GM23248 (cell line): Measurements from ENCODE around the gene FAM241A. TPM values are rescaled to one million over a fixed set of nuclear protein-coding genes. Genes with fewer than 3 reads are reported as not detected.

Experiments used
- DNase-seq: peaks from one replicate; pipeline ENCODE4 v3.0.0-alpha.2; 2015
- H2AFZ ChIP-seq: fragments of 200-600 bp; sonication (generic); 2 replicates; pipeline ENCODE4 v1.6.1; 2016; ENCODE audit warnings: antibody characterized with exemption
- H3F3A ChIP-seq: fragments of 200-600 bp; sonication (generic); 2 replicates; pipeline ENCODE4 v1.6.1; 2016; ENCODE audit warnings: mild to moderate bottlenecking, antibody characterized with exemption, mixed run types; ENCODE audit not compliant: insufficient read depth
- H3K27ac ChIP-seq: fragments of 200-600 bp; sonication (generic); 2 replicates; pipeline ENCODE4 v1.5.1; 2016; ENCODE audit warnings: mild to moderate bottlenecking
- H3K27me3 ChIP-seq: fragments of 200-600 bp; sonication (generic); replicated peaks from 2 replicates; pipeline ENCODE4 v1.6.1; 2016; ENCODE audit warnings: mild to moderate bottlenecking; ENCODE audit not compliant: insufficient read depth
- H3K36me3 ChIP-seq: fragments of 200-600 bp; sonication (generic); 2 replicates; pipeline ENCODE4 v1.6.1; 2016; ENCODE audit warnings: low read depth, mild to moderate bottlenecking
- H3K4me1 ChIP-seq: fragments of 200-600 bp; sonication (generic); 2 replicates; pipeline ENCODE4 v1.6.1; 2016; ENCODE audit warnings: mild to moderate bottlenecking; ENCODE audit not compliant: insufficient read depth
- H3K4me2 ChIP-seq: fragments of 200-600 bp; sonication (generic); one replicate; pipeline ENCODE4 v1.6.1; 2016; ENCODE audit warnings: mild to moderate bottlenecking; ENCODE audit not compliant: unreplicated experiment
- H3K4me3 ChIP-seq: fragments of 200-600 bp; sonication (generic); 2 replicates; pipeline ENCODE4 v1.5.1; 2016; ENCODE audit warnings: mild to moderate bottlenecking
- H3K79me2 ChIP-seq: fragments of 200-600 bp; sonication (generic); 2 replicates; pipeline ENCODE4 v1.6.1; 2016; ENCODE audit warnings: mild to moderate bottlenecking; ENCODE audit not compliant: insufficient read depth
- H3K9ac ChIP-seq: fragments of 200-600 bp; sonication (generic); 2 replicates; pipeline ENCODE4 v1.6.1; 2016; ENCODE audit warnings: mild to moderate bottlenecking
- H3K9me2 ChIP-seq: fragments of 200-600 bp; sonication (generic); 2 replicates; pipeline ENCODE4 v1.6.1; 2016; ENCODE audit warnings: mixed run types, mild to moderate bottlenecking, moderate library complexity; ENCODE audit not compliant: insufficient read depth
- H3K9me3 ChIP-seq: fragments of 200-600 bp; sonication (generic); one replicate; pipeline ENCODE4 v1.6.1; 2017; ENCODE audit warnings: low read depth
- H4K20me1 ChIP-seq: fragments of 200-600 bp; sonication (generic); 2 replicates; pipeline ENCODE4 v1.6.0; 2016; ENCODE audit not compliant: insufficient read depth
- EZH2 ChIP-seq: fragments of 200-600 bp; sonication (generic); IDR thresholded peaks from 2 replicates; pipeline ENCODE4 v1.6.1; 2018; ENCODE audit warnings: antibody characterized with exemption, mild to moderate bottlenecking; ENCODE audit not compliant: insufficient read depth, poor library complexity, severe bottlenecking
- EZH2phosphoT487 ChIP-seq: fragments of 200-600 bp; sonication (generic); IDR thresholded peaks from 2 replicates; pipeline ENCODE4 v1.6.1; 2018; ENCODE audit warnings: antibody characterized with exemption, moderate library complexity, mild to moderate bottlenecking, low read depth; ENCODE audit not compliant: insufficient read depth
- WGBS, 2 experiments: methylation state at CpG; one replicate each; pipeline ENCODE4 v1.1.6; 2015 to 2017; ENCODE audit warnings: low lambda C conversion rate in 2 of 2, low coverage in 1 of 2; ENCODE audit errors: missing lambda C conversion rate in 2 of 2; 5-methylcytosine and 5-hydroxymethylcytosine counted together
- in situ Hi-C: fragments of 300-500 bp; cut with MboI; formaldehyde crosslinking; loops from 2 replicates; pipeline ENCODE4 v1.15.0; 2020
- polyA plus RNA-seq: library from polyadenylated mRNA; unstranded; fragments of >200 nt; fragmentation: Nextera tagmentation; extraction: Ambion mirVana; gene quantifications from 2 replicates; pipeline ENCODE4 v1.2.1, GENCODE V29; 2016
- total RNA-seq: library from RNA; depleted of rRNA; stranded (reverse); fragments of >200 nt; shearing (Covaris generic); gene quantifications from 2 replicates; pipeline ENCODE4 v1.2.3, GENCODE V29; 2014

FAM241A gene
- total and polyA plus RNA-seq, 2 experiments from 2014 or later: 5.2 to 6.2 TPM

GRCh38 chr4:112140536-112140935 lies 4.7 kb upstream of the FAM241A start:
- Histone ChIP-seq H4K20me1 (no peaks in the 10 kb centered on the region), H3K9me2 (no peaks in the 10 kb centered on the region), H3K9ac (no peak overlapping the region), H3K4me3 (no peak overlapping the region), H3K36me3 (no peaks in the 10 kb centered on the region), H3K9me3 (no peaks in the 10 kb centered on the region), H2AFZ (peak overlapping the region; percentile 73; the same call in 1 of the 2 replicates), H3K4me2 (no peak overlapping the region), H3K27me3 (no peaks in the 10 kb centered on the region), H3F3A (no peaks in the 10 kb centered on the region), H3K4me1 (no peaks in the 10 kb centered on the region), H3K27ac (no peak overlapping the region), H3K79me2 (no peaks in the 10 kb centered on the region)
- WGBS, 2 experiments: 57 to 61% methylated on average over 2 of the region's 2 CpGs
- no peak for DNase-seq
- in situ Hi-C loops: no loop called here
- TF ChIP-seq EZH2 (no peak), EZH2phosphoT487 (no peak)

- Histone ChIP-seq H3K79me2 (peaks cover 3% of the 10 kb centered on the region), H3K4me1 (peaks cover 3% of the 10 kb centered on the region), H3F3A (no peaks in the 10 kb centered on the region), H3K9ac (no peak overlapping the region), H3K27me3 (no peaks in the 10 kb centered on the region), H3K9me2 (no peaks in the 10 kb centered on the region), H2AFZ (peak overlapping the region; percentile 73), H3K4me2 (no peak overlapping the region), H3K4me3 (no peak overlapping the region), H3K9me3 (no peaks in the 10 kb centered on the region), H3K27ac (no peak overlapping the region), H4K20me1 (no peaks in the 10 kb centered on the region), H3K36me3 (no peaks in the 10 kb centered on the region)
- in situ Hi-C loops: no loop called here
- DNase-seq: no peak
- 69% methylated on average over 6 of the region's 6 CpGs for WGBS, 2 experiments
- TF ChIP-seq EZH2phosphoT487: no peak
- TF ChIP-seq EZH2: no peak
Observed at GRCh38 chr4:112141366-112142138, 3.7 kb upstream of the FAM241A start.

- Histone ChIP-seq H3K4me2 (no peak overlapping the region), H3K9me2 (no peaks in the 10 kb centered on the region), H2AFZ (no peak overlapping the region), H3K79me2 (peaks cover 10% of the 10 kb centered on the region), H3F3A (0 out of 2 replicates have a peak, but pooled peaks cover under 1% of the 10 kb centered on the region), H3K9ac (no peak overlapping the region), H3K4me3 (no peak overlapping the region), H4K20me1 (no peaks in the 10 kb centered on the region), H3K27ac (no peak overlapping the region), H3K27me3 (no peaks in the 10 kb centered on the region), H3K36me3 (no peaks in the 10 kb centered on the region), H3K9me3 (no peaks in the 10 kb centered on the region), H3K4me1 (peaks cover 9% of the 10 kb centered on the region)
- TF ChIP-seq EZH2: no peak
- TF ChIP-seq EZH2phosphoT487: no peak
- in situ Hi-C loops: no loop called here
- DNase-seq: no peak
- WGBS, 2 experiments: 82 to 85% methylated on average over 2 of the region's 2 CpGs
Observed at GRCh38 chr4:112142182-112142581, 3.1 kb upstream of the FAM241A start.

- WGBS, 2 experiments: 93 to 97% methylated on average over 3 of the region's 3 CpGs
- 0 out of 2 replicates have a peak, but pooled peaks cover 4% of the 10 kb centered on the region for H3F3A ChIP-seq
- DNase-seq: no peak
Observed at GRCh38 chr4:112143781-112144180, 1.5 kb upstream of the FAM241A start.

More at GRCh38 chr4:112143781-112144180, 1.5 kb upstream of the FAM241A start:
- Histone ChIP-seq H3K4me3 (no peak overlapping the region), H3K27me3 (no peaks in the 10 kb centered on the region), H3K9ac (no peak overlapping the region), H3K9me3 (no peaks in the 10 kb centered on the region), H3K4me1 (peaks cover 13% of the 10 kb centered on the region), H4K20me1 (no peaks in the 10 kb centered on the region), H3K9me2 (no peaks in the 10 kb centered on the region), H3K27ac (no peak overlapping the region), H3K36me3 (no peaks in the 10 kb centered on the region), H2AFZ (peak overlapping the region; percentile 48; the same call in 1 of the 2 replicates), H3K4me2 (no peak overlapping the region), H3K79me2 (peaks cover 26% of the 10 kb centered on the region)
- TF ChIP-seq EZH2 (no peak), EZH2phosphoT487 (no peak)
- in situ Hi-C loops: no loop called here
